GM21515 (cell line): ENCODE data around the gene ACMSD.
"Not testable (repeated sequence)": the region's sequence is repeated elsewhere in the genome, so short reads cannot be mapped to it uniquely, and the experiment has no call there.

Experiments used
- ATAC-seq: cut with Tn5 transposase; IDR thresholded peaks from one replicate; pipeline ENCODE4 v1.9.1; 2021; ENCODE audit not compliant: unreplicated experiment

The ACMSD gene

DNA sequence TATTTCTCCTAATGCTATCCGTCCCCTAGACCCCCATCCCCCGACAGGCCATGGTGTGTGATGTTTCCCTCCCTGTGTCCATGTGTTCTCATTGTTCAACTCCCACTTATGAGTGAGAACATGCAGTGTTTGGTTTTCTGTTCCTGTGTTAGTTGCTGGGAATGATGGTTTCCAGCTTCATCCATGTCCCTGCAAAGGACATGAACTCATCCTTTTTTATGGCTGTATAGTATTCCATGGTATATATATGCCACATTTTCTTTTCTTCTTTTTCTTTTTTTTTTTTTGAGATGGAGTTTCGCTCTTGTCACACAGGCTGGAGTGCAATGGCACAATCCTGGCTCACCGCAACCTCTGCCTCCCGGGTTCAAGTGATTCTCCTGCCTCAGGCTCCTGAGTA lies 9.2 kb downstream of the ACMSD start:
- not testable (repeated sequence) for ATAC-seq

DNA sequence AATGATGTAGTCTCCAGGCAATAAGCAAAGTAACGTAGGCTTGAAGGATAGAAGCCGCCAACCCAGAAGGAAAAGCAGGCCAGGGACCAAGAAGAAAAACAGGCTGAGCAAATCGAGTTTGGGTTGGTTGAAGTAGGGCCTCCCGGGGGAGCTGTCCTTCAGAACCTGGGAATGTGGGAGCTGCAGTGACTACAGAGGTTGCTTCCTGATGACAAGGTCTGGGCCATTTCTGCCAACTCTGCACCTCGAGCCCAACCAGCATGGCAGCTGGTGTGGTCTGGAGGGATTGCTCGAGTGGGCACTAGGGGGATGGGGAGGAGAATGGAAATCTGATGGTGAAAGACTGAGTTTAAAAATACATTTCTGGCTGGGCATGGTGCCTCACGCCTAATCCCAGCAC lies 14.1 kb downstream of the ACMSD start:
- ATAC-seq = no peak

DNA sequence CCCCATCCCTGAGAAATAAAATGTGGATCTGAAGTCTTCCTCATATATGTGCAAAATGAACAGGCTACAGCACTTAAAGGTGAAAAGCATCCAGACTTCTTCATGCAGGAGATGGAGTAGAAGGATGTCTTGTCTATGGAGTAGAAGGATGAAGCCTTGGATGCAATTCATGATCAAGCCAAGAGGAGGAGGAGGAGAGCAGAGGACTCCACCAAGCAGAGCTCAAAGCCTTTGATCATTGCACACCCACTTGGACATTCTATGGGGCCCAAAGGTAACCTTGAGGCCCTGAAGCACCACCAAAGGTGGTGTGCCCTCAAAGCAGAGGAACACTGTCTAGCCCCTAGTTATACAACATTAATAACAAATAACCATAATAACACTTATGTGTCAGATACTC lies 17.3 kb downstream of the ACMSD start:
- ATAC-seq = no peak

DNA sequence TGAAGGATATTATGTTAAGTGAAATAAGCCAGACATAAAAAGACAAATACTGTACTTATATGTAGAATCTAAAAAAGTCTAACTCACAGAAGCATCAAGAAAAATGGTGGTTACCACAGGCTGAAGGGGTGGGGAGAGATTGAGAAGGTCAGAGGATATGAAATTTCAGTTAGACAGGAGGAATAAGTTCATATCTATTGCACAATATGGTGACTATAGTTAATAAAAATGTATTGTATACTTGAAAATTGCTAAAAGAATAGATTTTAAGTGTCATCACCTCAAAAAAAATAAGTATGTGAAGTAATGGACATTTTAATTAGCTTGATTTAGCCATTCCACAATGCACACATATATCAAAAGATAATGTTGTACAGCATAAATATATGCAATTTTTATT lies 19.8 kb downstream of the ACMSD start:
- ATAC-seq = no peak

DNA sequence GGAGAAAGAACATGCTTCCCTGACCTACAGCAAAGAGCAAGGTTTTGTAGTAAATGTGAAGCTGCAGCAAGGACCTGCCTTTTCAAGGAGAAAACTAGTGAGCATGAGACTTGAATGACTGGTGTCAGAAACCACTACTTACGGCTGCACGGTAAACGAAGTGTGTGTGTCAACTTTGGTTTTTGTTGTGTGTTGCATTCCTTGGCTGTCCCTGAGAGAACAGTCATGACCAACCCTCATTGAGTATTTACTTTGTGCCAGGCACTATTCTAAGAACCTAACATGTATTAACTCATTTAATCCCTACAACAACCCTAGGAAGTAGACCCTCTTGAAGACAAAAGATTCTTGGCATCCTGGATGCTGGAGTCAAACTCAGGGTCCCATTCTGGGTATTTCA lies 22.8 kb downstream of the ACMSD start:
- no peak for ATAC-seq

DNA sequence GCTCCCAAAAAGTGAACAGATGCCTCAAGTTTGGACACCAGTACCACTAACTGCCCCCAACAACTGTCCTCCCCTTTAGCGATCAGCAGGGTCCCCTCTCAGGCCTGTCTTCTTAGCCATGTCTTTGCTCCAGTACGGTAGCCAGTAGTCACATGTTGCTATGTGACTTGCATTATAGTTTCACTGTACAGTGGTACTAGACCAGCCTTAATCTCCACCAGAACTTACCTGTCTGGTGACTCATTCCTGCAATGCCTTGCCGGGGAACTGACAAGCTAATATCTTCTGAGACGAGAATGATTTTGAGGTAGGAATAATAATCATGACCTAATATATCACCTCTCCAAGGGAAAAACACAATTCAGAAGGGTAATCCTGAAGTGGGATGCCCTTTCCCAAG lies 23.7 kb downstream of the ACMSD start:
- ATAC-seq = no peak

DNA sequence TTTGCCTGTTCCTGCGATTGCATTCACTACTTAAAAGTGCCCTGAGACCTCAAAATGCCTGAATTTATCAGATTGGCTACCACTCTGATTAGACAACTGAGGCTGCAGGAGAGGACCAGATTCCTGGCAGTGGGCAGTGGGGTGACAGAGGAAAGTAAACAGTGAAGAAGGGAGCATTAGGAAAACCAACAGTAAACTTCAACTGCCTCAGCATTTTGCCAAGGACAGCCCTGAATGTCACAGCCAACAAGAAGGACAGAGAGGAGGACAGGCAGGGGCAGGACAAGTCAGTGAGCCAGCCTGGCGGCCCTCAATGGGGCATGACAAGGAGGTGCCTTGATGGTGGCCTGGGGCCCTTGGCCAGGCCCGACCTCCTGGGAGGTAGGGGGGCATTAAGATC lies 24.3 kb downstream of the ACMSD start:
- ATAC-seq = no peak

DNA sequence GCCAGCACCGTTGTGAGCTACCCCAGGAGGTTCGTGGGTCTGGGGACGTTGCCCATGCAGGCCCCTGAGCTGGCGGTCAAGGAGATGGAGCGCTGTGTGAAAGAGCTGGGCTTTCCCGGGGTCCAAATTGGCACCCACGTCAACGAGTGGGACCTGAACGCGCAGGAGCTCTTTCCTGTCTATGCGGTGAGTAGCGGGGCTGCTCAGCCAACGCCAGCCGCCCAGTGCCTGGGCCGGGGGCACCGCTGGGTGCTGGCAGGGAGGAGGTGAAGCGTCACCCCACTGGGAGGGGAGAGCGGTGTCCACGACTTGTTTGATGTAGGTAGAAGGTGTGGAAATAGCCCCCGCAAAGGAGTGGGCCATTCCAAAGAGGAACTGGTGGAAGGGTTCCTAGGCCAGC lies 25.0 kb downstream of the ACMSD start:
- ATAC-seq = no peak

DNA sequence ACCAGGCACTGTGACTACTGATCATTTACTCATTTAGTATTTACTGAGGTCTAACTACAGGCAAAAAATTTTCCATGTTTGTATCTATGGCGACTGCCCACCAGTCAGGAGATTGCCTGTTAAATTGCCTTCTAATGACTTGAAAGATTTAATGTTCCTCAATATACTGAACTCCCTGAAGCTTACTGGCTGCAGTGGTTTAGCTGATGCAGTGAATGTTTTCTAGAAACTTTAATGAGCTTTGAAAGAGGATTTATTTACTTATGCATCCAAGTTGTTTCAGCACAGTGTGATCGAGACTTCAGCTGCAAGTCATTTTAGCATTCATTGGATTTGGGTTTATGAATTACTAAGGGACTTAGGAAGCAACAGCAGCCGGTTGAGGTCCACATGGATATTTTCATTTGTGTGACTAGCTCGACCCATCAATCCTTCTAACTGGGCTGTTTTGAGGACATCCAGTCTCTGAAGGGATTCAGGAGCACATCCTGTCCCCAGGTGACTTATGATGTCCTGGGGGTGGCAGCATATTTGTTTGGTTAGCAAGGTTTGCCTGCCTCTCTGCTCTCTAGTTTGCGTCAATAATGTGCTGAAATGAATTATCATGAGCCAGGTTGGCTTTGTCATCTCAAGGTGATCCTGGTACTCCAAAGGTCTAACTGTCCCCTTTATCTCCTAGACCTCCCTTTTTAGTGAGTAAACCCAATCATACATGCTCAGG lies 26.8 kb downstream of the ACMSD start:
- ATAC-seq = no peak

DNA sequence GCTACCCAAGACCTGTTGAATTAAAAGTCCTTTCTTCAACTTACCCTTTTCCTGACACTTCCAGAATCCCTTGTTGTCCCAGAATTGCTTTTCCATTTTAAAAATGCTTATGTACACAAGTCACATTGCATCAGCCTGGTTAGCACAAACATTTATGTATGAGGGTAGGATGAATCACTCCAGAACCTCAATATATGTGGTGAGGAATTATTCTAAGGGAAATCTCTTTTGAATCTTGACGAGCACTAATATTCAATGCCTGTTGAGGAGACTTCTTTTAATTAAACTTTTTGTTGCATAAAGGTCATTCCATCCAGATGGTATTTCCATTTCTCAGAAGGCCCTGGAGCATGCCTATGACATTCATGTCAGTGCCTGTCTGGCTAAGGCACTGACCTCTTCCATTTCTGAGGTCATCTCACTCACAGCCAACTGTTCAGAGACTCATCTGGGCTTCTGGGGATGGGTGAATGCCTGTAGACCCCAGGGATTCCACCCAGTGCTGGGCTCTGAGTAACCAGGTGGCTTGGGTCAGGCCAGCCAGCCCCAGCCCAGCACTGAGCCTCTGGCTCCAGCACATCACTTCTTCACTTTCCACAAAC lies 28.2 kb downstream of the ACMSD start:
- ATAC-seq = no peak

DNA sequence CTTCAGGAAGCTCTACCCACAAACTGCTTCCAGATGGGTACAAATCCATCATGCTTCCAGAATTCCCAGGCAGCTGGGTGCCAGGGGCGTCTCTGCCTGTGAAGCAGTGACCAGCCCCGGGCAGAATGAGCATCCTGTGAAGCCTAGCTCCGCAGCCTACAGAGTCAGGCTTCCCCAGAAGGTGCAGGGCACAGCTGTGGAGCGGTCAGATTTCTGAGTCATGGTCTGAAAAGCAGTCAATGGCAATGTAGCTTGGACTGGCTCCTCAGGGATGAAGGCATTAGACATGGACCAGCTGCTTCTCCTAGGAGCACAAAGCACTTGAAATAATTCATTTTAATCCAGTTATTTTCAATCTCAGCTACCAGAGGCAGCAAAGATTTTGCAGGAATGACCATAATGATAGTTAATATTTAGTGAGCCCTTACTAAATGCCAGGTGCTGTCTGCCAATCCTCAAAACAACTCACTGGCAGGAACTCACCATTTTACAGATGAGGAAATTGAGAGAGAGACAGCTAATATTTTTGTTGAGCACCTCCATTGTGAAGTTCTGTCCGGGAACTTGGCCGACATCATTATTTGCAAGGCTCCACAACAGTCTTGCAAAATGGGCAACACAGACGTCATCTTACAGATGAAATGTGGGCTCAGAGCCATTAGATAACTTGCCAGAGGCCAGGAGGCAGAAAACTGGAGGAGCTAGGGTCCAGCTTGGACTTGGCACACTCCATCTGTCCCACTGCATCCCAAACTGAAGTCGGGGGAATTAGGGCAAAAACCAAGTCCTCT lies 31.7 kb downstream of the ACMSD start:
- no peak for ATAC-seq

DNA sequence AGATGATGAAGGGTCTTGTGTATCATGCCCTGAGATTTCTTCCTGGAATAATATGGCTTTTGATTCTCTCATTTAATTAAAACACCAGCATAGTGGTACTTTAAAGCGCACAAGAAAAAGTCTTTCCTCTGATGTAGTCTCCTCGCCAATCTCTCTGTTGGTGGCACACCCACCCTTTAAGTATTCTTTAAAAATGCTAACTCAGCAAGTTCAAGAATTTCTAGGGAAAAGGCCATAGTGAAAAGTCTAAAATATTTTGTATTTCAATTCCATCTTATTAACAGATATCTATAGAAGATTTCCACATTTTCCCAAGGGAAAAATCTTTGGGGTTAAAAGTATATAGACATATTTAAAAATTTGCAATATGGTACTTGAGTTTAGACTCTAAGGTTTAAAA lies 34.7 kb downstream of the ACMSD start:
- no peak for ATAC-seq

DNA sequence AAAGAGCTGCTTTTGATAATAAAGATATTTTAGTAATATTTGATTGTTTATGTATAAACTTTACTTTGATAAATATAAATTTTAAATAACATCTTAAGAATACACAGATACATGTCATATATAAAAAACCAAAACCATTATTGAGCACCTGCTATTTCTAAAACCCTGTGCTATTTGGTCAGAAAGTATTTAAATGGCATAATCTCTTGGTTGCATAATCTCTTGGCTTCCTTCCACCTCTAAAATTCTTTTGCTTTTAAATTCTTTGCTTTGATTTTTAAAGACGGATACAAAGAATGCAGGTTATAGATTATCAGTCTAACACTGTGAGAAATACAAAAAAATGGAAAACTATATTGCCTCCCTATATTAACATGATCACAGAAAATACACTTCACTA lies 36.9 kb downstream of the ACMSD start:
- ATAC-seq = no peak

DNA sequence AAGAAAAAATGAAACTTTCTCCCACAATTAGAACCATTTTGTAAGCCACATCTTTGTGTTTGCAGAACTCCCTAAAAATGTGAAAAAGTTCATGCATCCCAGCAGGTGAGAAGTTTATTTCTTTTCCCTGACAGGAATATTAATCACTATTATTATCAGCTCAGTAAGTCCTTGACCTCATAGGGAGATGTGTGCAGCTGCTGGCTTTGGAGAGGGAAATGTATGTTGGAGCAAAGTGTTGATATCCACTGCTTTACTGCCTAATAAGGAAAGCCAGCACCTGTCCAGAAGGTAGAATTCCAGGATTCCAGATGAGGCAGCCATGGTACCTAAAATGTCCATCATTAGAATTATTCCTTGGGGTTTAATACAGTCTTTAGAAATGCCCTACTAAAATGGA lies 44.4 kb downstream of the ACMSD start:
- ATAC-seq = no peak

DNA sequence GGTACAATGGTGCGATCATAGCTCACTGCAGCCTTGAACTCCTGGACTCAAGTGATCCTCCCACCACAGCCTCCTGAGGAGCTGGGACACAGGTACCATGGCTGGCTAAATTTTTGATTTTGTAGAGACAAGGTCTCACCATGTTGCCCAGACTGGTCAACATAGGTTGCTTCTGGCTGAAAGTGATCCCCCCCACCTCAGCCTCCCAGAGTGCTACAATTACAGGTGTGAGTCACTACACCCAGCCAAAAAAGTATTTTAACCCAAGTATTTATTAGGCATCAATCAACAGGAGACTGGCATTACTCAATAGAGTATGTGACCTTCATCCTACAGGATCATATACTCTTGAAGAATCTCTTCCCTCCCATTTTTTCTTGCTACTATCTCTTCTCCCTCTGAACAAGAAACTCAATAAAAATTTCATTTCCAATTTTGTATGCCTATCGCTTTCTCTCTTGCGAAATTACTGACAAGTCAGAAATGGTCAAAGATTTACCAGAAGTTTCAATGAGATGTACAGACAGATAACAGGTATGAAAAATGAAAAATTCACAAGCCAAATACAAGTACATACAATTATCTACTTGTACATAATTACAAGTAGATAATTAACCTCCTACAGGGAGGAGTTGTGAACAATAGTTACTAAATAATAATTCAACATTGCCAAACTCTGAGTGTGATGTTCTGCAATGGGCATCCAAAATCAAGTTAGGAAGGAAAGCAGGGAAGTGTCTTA lies 45.3 kb downstream of the ACMSD start:
- ATAC-seq = no peak

DNA sequence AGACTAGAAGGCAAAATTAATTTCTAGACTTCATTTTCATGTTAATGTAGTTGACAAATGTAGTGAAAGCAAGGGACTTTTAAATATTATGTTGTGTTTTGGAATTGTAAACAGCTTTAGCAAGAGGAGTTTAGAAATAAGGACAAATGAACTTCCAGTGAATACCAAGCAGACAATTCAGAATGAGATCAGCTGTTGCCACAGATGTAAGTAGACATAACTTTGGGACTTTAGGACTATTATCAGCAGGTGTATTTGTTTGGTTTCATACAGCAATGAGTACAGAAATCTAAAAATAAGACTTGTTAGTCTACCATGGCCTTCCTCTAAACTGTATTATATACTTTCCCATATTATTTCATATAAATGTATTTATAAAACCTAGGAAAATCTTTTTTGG lies 46.0 kb downstream of the ACMSD start:
- no peak for ATAC-seq

DNA sequence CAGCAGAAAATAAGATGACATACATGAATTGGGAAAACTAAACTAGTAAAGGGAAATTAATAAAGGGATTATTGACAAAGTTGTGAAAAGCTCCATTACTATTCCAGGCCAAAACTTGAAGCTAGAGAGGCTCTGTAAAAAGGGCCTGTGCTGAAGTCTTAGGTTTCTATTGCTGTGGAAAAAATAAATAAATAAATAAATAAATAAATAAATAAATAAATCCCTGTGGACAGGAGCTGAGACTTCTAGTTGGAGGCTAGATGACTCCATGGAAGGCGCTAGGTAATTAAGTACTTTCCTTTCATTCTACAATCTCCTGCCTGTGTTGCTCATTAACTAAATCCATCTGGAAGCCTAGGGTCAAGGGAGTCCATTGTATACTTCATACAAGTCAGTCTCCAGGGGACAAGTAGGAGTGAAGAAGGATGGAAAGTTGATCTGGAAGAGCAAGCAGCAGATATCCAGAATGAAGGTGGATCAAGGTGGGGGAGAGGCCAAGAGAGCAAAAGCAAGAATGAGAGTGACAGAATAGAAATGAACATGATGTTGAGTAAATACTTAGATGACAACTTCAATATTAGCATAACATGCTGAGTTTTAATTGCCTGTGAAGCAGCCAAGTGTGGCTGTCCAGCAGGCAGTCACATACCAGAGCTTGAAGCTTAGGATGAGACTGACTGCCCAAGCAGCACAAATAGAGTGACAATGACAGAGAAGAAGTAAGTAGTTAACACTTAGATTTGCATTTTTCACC lies 54.0 kb downstream of the ACMSD start:
- ATAC-seq = no peak

DNA sequence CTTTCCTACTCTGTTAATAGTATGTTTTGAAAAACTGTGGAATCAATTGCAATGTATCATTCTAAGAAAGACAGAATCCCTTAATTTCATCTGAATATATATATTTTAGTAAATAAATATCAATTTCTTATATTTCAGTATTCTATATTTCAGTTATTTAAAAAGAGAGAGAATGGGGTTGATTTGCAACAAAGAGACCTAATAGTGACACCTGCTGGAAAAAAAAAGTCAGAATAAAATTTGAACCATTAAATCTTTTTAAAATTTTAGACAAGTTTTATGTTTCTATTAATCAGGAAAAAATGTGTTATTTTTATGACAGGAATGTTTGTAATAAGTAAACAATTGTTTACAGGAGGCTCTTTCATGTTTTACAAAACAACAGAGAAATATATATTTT lies 59.5 kb downstream of the ACMSD start:
- ATAC-seq = no peak

DNA sequence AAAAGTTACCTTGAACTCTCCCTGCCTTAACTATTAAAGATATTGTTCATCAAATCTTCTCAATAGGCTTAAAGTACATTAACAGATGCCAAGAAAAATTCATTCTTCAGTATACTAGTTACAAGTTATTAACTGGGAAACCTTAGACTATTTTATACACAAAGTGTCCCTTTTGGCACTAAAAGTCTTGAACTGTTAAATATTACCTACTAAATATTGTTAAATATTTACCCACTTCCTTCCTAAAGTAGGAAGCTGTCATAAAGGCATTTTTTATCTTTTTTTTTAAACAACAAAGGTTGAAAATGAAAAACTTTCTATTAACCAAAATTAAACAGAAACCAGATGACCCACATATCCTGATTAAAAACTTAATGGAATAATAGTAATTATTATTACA lies 60.8 kb downstream of the ACMSD start:
- ATAC-seq = no peak

DNA sequence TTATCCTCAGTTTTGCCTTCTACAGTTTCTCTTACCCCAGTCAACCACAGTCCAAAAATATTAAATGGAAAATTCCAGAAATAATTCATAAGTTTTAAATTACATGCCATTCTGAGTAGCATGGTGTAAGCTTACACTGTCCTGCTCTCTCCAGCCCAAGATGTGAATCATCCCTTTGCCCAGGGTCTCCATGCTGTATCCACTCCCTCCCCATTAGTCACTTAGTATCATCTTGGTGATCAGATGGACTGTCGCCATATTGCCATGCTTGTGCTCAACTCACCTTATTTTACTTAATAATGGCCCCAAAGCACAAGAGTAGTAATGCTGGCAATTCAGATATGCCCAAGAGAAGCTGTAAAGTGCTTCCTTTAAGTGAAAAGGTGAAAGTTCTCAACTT lies 61.7 kb downstream of the ACMSD start:
- ATAC-seq = no peak

DNA sequence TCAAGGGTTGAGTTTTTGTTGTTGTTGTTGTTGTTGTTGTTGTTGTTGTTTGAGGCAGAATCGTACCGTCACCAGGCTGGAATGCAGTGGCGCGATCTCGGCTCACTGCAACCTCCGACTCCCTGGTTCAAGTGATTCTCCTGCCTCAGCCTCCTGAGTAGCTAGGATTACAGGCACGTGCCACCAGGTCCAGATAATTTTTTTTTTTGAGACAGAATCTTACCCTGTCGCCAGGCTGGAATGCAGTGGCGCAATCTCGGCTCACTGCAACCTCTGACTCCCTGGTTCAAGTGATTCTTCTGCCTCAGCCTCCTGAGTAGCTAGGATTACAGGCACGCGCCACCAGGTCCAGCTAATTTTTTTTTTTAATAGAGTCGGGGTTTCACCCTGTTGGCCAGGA lies 65.3 kb downstream of the ACMSD start:
- not testable (repeated sequence) for ATAC-seq
